ENCODE results near the gene UBE3B.

- TF ChIP-seq CTCF (conservative IDR thresholded peaks at IDR 0.05 in 1 of 2, IDR thresholded peaks at IDR 0.05 in 1 of 2; ENCODE audit: low read depth in 1 of 2, low read length in 2 of 2) (no peak), EZH2 (IDR thresholded peaks at IDR 0.05; ENCODE audit: low read length, missing control alignments) (no peak)
These were observed 63.3 kb downstream of the UBE3B start for GRCh38 chr12:109540526-109541412.

Data from fibroblast of lung (primary cell).